Measurements from ENCODE around the gene CCDC148.

The CCDC148 gene

DNA sequence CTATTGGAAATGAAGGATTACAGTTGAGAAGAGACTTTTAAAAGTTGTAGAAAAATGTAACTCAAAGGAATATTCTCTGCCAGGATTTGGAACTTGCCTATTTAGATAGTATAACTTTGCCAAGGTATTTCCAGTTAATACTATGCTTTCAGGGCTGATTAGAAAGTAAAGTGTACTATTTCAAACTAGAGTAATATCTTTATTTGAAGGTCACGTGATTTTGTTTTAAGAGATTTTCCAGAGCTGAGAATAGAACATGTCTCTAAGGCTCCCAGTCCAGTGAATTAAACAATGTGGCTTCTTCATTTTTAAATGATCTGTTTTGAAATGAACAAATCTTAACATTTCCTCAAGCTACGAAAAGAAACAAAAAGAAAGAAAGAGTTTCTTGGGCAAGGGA is 53.9 kb downstream of the CCDC148 start:
- Histone ChIP-seq H3K9me3 (ENCODE audit: insufficient read depth, low read length) (no peaks in the 10 kb centered on the region), H3K36me3 (ENCODE audit: low read length) (no peaks in the 10 kb centered on the region), H3F3A (ENCODE audit: insufficient read depth) (no peaks in the 10 kb centered on the region), H3K4me3 (ENCODE audit: insufficient read depth, low read length, poor library complexity, severe bottlenecking) (no peak overlapping the region), H3K27me3 (ENCODE audit: low read length) (no peaks in the 10 kb centered on the region), H2AFZ (ENCODE audit: low read depth, low read length, severe bottlenecking) (no peak overlapping the region), H3K27ac (ENCODE audit: low read depth, low read length) (no peak overlapping the region), H3K9me2 (replicated peaks; ENCODE audit: insufficient read depth, low read length) (no peaks in the 10 kb centered on the region), H3K9ac (ENCODE audit: low read length) (no peak overlapping the region), H3K79me2 (ENCODE audit: insufficient read depth, low read length) (no peaks in the 10 kb centered on the region), H3K4me2 (ENCODE audit: low read depth, low read length, poor library complexity, severe bottlenecking) (no peak overlapping the region), H4K20me1 (ENCODE audit: low read depth, low read length) (no peaks in the 10 kb centered on the region)
- TF ChIP-seq EZH2phosphoT487 (conservative IDR thresholded peaks at IDR 0.05; ENCODE audit: low read length), result no peak
- TF ChIP-seq, protein P1, sequence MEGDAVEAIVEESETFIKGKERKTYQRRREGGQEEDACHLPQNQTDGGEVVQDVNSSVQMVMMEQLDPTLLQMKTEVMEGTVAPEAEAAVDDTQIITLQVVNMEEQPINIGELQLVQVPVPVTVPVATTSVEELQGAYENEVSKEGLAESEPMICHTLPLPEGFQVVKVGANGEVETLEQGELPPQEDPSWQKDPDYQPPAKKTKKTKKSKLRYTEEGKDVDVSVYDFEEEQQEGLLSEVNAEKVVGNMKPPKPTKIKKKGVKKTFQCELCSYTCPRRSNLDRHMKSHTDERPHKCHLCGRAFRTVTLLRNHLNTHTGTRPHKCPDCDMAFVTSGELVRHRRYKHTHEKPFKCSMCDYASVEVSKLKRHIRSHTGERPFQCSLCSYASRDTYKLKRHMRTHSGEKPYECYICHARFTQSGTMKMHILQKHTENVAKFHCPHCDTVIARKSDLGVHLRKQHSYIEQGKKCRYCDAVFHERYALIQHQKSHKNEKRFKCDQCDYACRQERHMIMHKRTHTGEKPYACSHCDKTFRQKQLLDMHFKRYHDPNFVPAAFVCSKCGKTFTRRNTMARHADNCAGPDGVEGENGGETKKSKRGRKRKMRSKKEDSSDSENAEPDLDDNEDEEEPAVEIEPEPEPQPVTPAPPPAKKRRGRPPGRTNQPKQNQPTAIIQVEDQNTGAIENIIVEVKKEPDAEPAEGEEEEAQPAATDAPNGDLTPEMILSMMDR (IDR thresholded peaks at IDR 0.05; ENCODE audit: insufficient read depth, low read length, poor library complexity, severe bottlenecking), result no peak

DNA sequence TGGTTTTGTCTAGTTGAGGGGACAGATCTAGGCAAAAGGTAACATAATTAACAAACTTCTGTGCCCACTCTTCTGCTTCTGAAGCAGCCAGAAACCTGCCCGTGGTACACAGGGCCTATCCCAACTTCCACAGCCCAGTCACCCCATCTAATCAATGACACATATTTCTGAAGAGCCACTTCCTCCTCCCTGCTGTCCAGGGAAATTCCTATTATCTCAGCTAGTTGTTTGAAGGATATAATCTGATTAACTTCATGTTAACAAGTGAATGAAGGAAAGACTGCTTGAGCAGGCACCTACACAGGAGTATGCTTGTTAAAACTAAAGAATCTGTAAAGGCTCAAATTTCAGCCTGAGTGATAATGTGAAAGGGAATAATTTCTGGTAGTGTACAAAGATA is 61.4 kb downstream of the CCDC148 start:
- H3K4me3 ChIP-seq (ENCODE audit: insufficient read depth, low read length, poor library complexity, severe bottlenecking), result no peak overlapping the region
- no peak overlapping the region for H2AFZ ChIP-seq (ENCODE audit: low read depth, low read length, severe bottlenecking)
- no peak overlapping the region for H3K9ac ChIP-seq (ENCODE audit: low read length)
- no peaks in the 10 kb centered on the region for H3K27me3 ChIP-seq (ENCODE audit: low read length)
- no peak for TF ChIP-seq EZH2phosphoT487 (conservative IDR thresholded peaks at IDR 0.05; ENCODE audit: low read length)
- TF ChIP-seq, protein P1 (IDR thresholded peaks at IDR 0.05; ENCODE audit: insufficient read depth, low read length, poor library complexity, severe bottlenecking), result no peak
- H3K27ac ChIP-seq (ENCODE audit: low read depth, low read length), result no peak overlapping the region
- H3K36me3 ChIP-seq (ENCODE audit: low read length), result no peaks in the 10 kb centered on the region
- H3K79me2 ChIP-seq (ENCODE audit: insufficient read depth, low read length), result no peaks in the 10 kb centered on the region
- H3K4me2 ChIP-seq (ENCODE audit: low read depth, low read length, poor library complexity, severe bottlenecking), result no peak overlapping the region
- no peaks in the 10 kb centered on the region for H3F3A ChIP-seq (ENCODE audit: insufficient read depth)
- no peaks in the 10 kb centered on the region for H3K9me3 ChIP-seq (ENCODE audit: insufficient read depth, low read length)
- H3K9me2 ChIP-seq (replicated peaks; ENCODE audit: insufficient read depth, low read length), result no peaks in the 10 kb centered on the region
- H4K20me1 ChIP-seq (ENCODE audit: low read depth, low read length), result no peaks in the 10 kb centered on the region

DNA sequence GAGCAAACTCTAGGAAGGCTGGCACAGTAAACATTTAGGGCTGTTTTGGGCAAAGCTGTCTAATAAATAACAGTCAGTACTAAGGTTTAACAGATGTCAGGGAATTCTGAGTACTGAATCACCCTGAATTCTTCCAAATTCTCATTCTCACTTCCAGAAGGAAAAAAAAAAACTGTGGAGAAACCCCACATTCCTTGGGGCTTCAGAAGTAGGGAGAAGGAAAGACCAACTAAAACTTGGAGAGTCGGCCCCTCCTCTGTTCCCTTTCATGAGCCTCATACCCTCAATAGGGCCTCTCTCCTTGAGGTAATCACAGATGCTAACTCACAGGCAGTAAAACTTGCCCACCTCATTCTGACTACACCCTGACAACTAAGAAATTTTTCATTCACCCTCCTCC is 62.1 kb downstream of the CCDC148 start:
- H3K27ac ChIP-seq (ENCODE audit: low read depth, low read length), result no peak overlapping the region
- H3K4me2 ChIP-seq (ENCODE audit: low read depth, low read length, poor library complexity, severe bottlenecking), result no peak overlapping the region
- no peak overlapping the region for H3K4me3 ChIP-seq (ENCODE audit: insufficient read depth, low read length, poor library complexity, severe bottlenecking)
- no peaks in the 10 kb centered on the region for H3K9me2 ChIP-seq (replicated peaks; ENCODE audit: insufficient read depth, low read length)
- TF ChIP-seq, protein P1 (IDR thresholded peaks at IDR 0.05; ENCODE audit: insufficient read depth, low read length, poor library complexity, severe bottlenecking), result no peak
- TF ChIP-seq EZH2phosphoT487 (conservative IDR thresholded peaks at IDR 0.05; ENCODE audit: low read length), result no peak
- no peaks in the 10 kb centered on the region for H3F3A ChIP-seq (ENCODE audit: insufficient read depth)
- H4K20me1 ChIP-seq (ENCODE audit: low read depth, low read length), result no peaks in the 10 kb centered on the region
- no peaks in the 10 kb centered on the region for H3K9me3 ChIP-seq (ENCODE audit: insufficient read depth, low read length)
- no peaks in the 10 kb centered on the region for H3K36me3 ChIP-seq (ENCODE audit: low read length)
- H2AFZ ChIP-seq (ENCODE audit: low read depth, low read length, severe bottlenecking), result no peak overlapping the region
- H3K9ac ChIP-seq (ENCODE audit: low read length), result no peak overlapping the region
- no peaks in the 10 kb centered on the region for H3K79me2 ChIP-seq (ENCODE audit: insufficient read depth, low read length)
- H3K27me3 ChIP-seq (ENCODE audit: low read length), result no peaks in the 10 kb centered on the region
